GM19023 (cell line): ENCODE data around the gene HERPUD2.
"Not testable (repeated sequence)": the region's sequence is repeated elsewhere in the genome, so short reads cannot be mapped to it uniquely, and the experiment has no call there.

Source experiments
- ATAC-seq: cut with Tn5 transposase; IDR thresholded peaks from one replicate; pipeline ENCODE4 v1.9.1; 2021; ENCODE audit warnings: mild to moderate bottlenecking, moderate library complexity; ENCODE audit not compliant: unreplicated experiment

Gene HERPUD2

GRCh38 chr7:35623381-35623780 is 71.6 kb downstream of the HERPUD2 start:
- no peak for ATAC-seq

GRCh38 chr7:35619863-35620262 is 75.1 kb downstream of the HERPUD2 start:
- ATAC-seq, result no peak

DNA sequence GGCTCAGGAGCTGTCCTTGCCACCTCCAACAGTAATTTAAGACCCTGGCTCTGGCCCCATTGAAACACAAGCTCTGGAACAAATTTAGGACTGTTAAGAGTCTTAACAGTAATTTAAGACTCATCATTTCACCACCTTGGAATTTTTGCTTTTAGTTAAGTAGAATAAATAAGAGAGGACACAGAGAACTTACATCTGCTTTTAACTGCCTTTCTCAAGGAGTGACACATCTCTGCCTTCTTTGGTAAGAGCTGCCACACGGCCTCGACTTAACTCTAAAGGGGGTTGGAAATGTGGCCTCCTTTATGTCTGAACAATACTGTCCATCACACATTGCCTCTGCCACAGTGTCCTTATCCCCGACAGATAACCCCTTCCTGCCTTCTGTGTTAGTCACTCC is 77.9 kb downstream of the HERPUD2 start:
- no peak for ATAC-seq

- no peak for ATAC-seq
Measured at GRCh38 chr7:35613150-35613549, 81.8 kb downstream of the HERPUD2 start.

GRCh38 chr7:35605760-35606159 is 89.2 kb downstream of the HERPUD2 start:
- no peak for ATAC-seq

DNA sequence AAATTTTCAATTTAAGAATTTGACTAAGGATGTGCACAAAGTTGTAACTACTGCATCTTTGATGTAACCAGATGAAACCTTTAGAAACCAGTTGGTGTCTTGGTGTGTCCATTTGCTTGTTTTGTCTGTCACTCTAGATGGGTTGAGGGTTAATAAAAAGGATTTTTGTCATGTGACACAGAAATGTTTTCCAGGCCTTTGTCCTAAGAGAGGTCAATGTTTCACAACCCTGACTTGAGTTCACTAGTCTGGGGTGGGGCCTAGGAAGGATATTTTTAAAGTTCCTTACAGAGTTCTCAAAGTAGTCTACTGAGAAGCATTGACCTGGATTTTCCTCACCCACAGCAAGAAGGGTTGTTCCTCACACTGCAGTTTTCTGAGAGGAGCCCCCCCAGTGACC is 90.3 kb downstream of the HERPUD2 start:
- ATAC-seq, result no peak

GRCh38 chr7:35599645-35600044 is 95.3 kb downstream of the HERPUD2 start:
- no peak for ATAC-seq

DNA sequence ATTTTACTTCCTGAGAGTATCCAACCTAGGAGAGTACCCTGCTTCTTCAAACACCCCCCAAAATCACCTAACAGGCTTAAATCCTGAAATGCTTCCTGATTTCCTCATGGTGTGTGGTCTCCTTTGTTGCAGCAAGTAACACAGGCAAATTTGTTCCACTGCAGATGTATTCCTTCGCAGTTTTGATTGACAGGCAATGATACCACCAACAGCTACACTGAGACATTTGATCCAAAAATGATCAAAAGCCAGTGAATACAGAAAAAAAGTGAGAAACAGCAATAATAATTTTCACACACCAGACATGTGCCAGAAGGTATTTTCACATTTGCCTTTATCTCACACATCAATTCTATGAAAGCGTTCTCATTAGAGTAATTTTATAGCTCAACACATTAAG is 95.9 kb downstream of the HERPUD2 start:
- no peak for ATAC-seq

- ATAC-seq, result no peak
Measured at GRCh38 chr7:35596061-35596460, 98.9 kb downstream of the HERPUD2 start.

GRCh38 chr7:35593899-35594298 is 101.0 kb downstream of the HERPUD2 start:
- ATAC-seq, result no peak

DNA sequence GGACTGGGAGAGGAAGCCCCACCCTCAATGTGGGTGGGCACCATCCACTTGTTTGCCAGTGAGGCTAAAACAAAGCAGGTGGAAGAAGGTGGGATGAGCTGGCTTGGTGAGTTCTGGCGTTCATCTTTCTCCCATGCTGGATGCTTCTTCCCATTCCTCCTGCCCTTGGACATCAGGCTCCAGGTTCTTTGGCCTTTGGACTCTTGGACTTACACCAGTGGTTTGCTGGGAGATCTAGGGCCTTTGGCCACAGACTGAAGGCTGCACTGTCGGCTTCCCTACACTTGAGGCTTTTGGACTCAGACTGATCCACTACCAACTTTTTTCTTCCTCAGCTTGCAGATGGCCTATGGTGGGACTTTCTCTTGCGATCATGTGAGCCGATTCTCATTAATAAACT is 106.3 kb downstream of the HERPUD2 start:
- ATAC-seq, result no peak

GRCh38 chr7:35584990-35585389 is 109.9 kb downstream of the HERPUD2 start:
- ATAC-seq, result no peak

- ATAC-seq, result not testable (repeated sequence)
Measured at GRCh38 chr7:35584533-35584932, 110.4 kb downstream of the HERPUD2 start.
